HG03558 (cell line): ENCODE results near the gene DNAJC24.

ENCODE experiments used
- ATAC-seq: cut with Tn5 transposase; IDR thresholded peaks from one replicate; pipeline ENCODE4 v1.9.1; 2021; ENCODE audit warnings: moderate number of reproducible peaks; ENCODE audit not compliant: unreplicated experiment; ENCODE audit errors: extremely low read depth

DNAJC24 gene

GRCh38 chr11:31412946-31413345 is 43.3 kb downstream of the DNAJC24 start:
- ATAC-seq: no peak

GRCh38 chr11:31414338-31414737 is 44.7 kb downstream of the DNAJC24 start:
- no peak for ATAC-seq

GRCh38 chr11:31415435-31415834 is 45.8 kb downstream of the DNAJC24 start:
- no peak for ATAC-seq

- no peak for ATAC-seq
Measured at GRCh38 chr11:31417357-31417756, 47.7 kb downstream of the DNAJC24 start.

GRCh38 chr11:31417816-31418215 is 48.2 kb downstream of the DNAJC24 start:
- no peak for ATAC-seq

- ATAC-seq: no peak
Measured at GRCh38 chr11:31419138-31419537, 49.5 kb downstream of the DNAJC24 start.

GRCh38 chr11:31419669-31420068 is 50.0 kb downstream of the DNAJC24 start:
- ATAC-seq: no peak

- no peak for ATAC-seq
Measured at GRCh38 chr11:31421820-31422219, 52.2 kb downstream of the DNAJC24 start.

GRCh38 chr11:31422703-31423102 is 53.0 kb downstream of the DNAJC24 start:
- no peak for ATAC-seq

GRCh38 chr11:31424652-31425051 is 55.0 kb downstream of the DNAJC24 start:
- no peak for ATAC-seq

- ATAC-seq: no peak
Measured at GRCh38 chr11:31433851-31434250, 64.2 kb downstream of the DNAJC24 start.

GRCh38 chr11:31437742-31438435 is 68.2 kb downstream of the DNAJC24 start:
- no peak for ATAC-seq

- no peak for ATAC-seq
Measured at GRCh38 chr11:31441296-31441695, 71.6 kb downstream of the DNAJC24 start.

- no peak for ATAC-seq
Measured at GRCh38 chr11:31442086-31442485, 72.4 kb downstream of the DNAJC24 start.

GRCh38 chr11:31443802-31444201 is 74.1 kb downstream of the DNAJC24 start:
- ATAC-seq: no peak

- no peak for ATAC-seq
Measured at GRCh38 chr11:31445621-31446020, 76.0 kb downstream of the DNAJC24 start.

- no peak for ATAC-seq
Measured at GRCh38 chr11:31449040-31449439, 79.4 kb downstream of the DNAJC24 start.

- ATAC-seq: no peak
Measured at GRCh38 chr11:31450841-31451240, 81.2 kb downstream of the DNAJC24 start.

- ATAC-seq: no peak
Measured at GRCh38 chr11:31455177-31455576, 85.5 kb downstream of the DNAJC24 start.

- ATAC-seq: no peak
Measured at GRCh38 chr11:31464436-31464835, 94.8 kb downstream of the DNAJC24 start.

GRCh38 chr11:31474083-31474482 is 104.4 kb downstream of the DNAJC24 start:
- no peak for ATAC-seq

- ATAC-seq: no peak
Measured at GRCh38 chr11:31477528-31478222, 108.0 kb downstream of the DNAJC24 start.
